GM10266 (cell line): Measurements from ENCODE around the gene MYB.

Source experiments
- DNase-seq: peaks from one replicate; pipeline ENCODE4 v3.0.0; 2012; ENCODE audit errors: extremely low spot score
- TF ChIP-seq, protein P1 (sequence below): IDR thresholded peaks from 2 replicates; pipeline ENCODE4 v1.5.1; 2012; ENCODE audit warnings: mild to moderate bottlenecking, low read depth; ENCODE audit not compliant: control insufficient read depth, insufficient read depth; ENCODE audit errors: missing control alignments

The MYB gene

DNA sequence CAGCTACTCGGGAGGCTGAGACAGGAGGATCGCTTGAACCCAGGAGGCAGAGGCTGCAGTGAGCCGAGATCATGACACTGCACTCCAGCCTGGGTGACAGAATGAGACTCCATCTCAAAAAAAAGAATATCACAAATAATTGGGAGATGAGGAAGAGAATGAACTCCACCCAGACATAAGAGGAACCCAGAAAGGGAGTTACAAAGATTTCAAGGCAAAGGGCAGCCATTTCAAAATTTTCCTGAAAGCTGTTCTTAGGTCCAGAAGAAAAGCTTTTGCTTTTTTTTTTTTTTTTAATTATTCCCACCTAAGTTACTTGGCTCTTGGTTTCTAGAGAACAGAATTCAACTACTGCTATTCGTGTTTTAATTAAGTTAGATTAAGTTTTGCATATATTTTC lies 23.8 kb downstream of the MYB start:
- no peak for DNase-seq
- TF ChIP-seq, protein P1, sequence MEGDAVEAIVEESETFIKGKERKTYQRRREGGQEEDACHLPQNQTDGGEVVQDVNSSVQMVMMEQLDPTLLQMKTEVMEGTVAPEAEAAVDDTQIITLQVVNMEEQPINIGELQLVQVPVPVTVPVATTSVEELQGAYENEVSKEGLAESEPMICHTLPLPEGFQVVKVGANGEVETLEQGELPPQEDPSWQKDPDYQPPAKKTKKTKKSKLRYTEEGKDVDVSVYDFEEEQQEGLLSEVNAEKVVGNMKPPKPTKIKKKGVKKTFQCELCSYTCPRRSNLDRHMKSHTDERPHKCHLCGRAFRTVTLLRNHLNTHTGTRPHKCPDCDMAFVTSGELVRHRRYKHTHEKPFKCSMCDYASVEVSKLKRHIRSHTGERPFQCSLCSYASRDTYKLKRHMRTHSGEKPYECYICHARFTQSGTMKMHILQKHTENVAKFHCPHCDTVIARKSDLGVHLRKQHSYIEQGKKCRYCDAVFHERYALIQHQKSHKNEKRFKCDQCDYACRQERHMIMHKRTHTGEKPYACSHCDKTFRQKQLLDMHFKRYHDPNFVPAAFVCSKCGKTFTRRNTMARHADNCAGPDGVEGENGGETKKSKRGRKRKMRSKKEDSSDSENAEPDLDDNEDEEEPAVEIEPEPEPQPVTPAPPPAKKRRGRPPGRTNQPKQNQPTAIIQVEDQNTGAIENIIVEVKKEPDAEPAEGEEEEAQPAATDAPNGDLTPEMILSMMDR, result no peak

GRCh38 chr6:135209803-135210202 lies 28.7 kb downstream of the MYB start:
- no peak for DNase-seq
- TF ChIP-seq, protein P1, result no peak

GRCh38 chr6:135210632-135211305 lies 29.7 kb downstream of the MYB start:
- no peak for DNase-seq
- TF ChIP-seq, protein P1, result no peak

DNA sequence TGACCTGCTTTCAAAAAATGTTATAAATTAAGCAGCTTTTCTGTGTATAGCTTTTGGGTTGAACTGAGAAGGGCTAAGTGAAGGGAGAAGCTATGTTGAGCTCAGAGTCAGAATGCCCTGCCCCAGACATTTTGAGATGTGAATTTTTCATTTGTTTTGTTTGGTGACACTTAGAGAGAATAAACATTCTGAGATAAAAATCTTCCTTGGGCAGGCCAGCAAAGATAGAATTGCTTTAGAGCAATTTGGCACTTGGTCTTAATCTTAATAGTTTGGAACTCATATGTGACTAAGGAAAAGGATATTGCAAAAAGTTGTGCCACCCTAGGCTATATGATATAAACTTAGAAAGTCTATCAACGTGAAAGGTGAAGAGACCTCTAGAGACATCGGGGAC lies 30.2 kb downstream of the MYB start:
- DNase-seq, result no peak
- TF ChIP-seq, protein P1, result no peak

DNA sequence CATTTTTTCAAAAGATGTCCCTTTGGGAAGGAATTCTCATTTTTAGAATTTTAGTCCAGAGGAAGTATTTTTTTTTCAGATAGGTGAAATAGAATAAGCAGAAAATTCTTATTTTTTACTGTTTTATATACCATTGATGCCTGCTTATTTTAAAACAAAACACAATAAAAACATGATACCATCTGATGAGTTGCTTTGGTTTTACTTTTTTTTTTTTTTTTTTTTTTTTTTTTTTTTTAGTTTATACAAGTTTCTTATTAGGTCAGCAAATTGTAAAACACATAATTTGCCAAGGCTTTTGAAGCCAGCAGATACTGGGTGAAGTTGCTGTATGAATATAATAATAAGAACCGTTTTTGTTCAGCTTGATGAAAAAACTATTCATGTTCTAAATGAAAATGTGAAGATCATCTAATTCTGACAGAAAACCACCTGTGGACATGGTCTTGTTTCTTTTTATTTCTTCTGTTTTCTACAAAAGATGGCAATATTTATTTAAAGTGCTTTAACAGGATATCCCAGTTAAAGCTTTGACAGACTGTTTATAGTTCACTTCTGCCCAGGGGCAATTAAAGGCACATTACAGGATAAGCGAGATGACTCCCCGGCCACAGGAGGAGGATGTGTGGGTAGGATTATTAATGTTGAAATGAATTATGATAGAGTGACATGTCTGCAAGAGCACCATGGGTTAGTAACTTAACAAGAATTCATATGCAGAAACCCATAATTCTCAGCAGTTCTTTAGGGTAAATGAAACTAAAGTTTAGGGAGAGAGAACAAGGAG lies 31.1 kb downstream of the MYB start:
- no peak for DNase-seq
- TF ChIP-seq, protein P1, result no peak

DNA sequence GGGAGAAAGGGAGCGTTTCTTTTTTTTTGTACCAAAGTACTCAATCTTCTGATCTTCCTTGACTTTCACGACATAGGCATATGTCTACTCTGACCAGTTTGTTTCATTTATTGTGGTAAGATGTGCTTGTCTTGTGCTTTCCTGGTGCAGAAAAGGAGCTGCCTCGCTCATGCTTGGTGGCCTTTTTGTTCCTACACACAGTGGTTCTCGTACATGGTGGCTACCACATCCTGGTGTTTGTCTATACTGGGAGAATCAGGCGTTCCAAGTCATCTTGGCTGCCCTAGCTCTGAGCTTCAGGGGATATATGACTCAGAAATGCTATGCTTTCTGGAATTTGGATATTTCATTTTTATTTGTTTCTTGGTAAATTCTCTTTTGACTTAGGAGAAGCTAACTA lies 31.8 kb downstream of the MYB start:
- no peak for DNase-seq
- TF ChIP-seq, protein P1, result no peak

- TF ChIP-seq, protein P1, result no peak
- DNase-seq, result no peak
Measured at GRCh38 chr6:135213616-135214015, 32.5 kb downstream of the MYB start.
